Stimulated activated naive CD4-positive, alpha-beta T cell (primary cell): ENCODE data around the gene FRMPD2.
"Not testable (repeated sequence)": the region's sequence is repeated elsewhere in the genome, so short reads cannot be mapped to it uniquely, and the experiment has no call there.

Experiments
- DNase-seq, 6 experiments: peaks; one replicate each; lab custom pipeline; 2025; lab: John Stamatoyannopoulos, UW

Gene FRMPD2

GRCh38 chr10:48233559-48234005 is 40.9 kb downstream of the FRMPD2 start:
- DNase-seq = no peak

DNA sequence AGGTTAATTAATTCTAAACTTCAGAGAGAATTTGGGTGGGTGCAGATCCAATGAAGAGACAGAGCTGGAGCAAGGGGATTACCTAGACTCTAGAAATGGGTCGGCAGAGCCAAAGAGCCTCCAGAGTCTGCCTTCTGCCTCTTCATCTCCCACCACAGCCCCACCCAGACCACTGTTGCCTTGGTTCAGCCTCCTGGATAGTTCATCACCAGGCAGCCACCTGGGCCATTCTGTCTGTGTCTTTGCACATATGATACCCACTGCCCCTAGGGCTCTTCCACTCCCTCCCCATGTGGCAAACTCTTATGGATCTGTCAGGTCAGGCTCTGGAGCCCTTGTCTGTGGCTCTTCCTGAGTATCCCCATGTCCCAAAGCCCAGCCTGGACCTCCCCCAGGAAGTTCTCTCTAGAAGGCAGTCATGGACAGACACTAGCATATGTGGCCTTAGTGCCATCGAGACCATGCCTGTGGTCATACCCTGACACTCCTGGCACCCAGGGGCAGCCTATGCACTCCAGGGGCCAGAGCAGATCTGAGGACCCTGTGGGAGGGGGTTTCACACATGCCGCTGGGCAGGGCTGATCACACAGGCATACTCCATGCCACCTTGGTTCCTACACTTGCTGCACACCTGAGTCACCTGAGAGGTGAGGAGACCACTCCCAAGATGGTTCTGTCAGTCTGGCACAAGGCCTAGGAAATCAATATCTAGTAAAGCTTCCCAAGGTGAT is 41.6 kb downstream of the FRMPD2 start:
- no peak for DNase-seq

DNA sequence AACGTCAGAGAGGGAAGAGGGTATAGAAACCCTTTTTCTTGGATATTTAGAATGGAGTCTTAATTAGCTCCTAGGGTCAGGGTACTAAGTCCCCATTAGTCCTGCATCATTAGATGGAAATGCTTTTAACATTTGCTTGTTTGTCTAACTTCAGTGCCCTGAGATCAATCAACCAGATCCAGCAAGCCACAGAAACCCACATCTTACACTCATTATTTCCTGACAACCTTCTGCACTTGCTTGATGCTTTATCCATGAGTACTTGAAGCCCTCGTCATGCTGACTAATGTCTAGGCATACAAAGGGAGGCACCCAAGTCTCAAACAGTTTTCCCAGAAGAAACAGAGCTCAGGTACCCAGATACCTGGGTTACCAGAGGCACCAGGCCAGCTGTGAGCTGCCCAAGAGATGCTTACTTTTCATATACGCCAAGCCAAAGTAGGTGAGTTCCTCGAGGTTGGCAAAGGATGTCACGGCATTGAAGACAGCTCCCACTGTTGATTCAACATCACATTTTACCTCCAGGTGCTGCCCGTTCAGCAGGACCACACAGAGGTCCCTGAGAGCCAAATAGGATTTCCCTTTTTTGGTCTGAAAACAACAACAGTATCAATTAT is 42.7 kb downstream of the FRMPD2 start:
- DNase-seq = no peak

- DNase-seq = no peak
These were observed 43.3 kb downstream of the FRMPD2 start for GRCh38 chr10:48231178-48231577.

DNA sequence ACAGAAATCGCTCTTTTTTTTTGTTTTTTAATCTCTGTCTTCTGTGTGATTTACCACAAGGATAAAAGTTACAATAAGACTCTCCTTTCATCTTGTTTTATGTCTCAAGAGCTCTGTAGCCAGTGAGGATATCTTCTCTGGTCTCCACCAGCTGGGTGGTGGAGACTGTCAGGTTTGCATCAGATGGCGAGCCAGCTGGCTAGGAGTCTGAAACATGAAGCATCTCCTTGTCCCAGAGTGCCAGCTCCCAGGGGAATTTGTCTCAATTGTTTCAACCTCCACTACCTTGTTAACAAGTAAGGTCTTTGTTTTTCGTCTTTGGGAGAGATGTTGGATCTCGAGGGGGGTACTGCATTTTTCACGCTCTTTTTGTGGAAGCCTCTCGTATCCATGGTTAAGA is 47.3 kb downstream of the FRMPD2 start:
- DNase-seq = no peak

DNA sequence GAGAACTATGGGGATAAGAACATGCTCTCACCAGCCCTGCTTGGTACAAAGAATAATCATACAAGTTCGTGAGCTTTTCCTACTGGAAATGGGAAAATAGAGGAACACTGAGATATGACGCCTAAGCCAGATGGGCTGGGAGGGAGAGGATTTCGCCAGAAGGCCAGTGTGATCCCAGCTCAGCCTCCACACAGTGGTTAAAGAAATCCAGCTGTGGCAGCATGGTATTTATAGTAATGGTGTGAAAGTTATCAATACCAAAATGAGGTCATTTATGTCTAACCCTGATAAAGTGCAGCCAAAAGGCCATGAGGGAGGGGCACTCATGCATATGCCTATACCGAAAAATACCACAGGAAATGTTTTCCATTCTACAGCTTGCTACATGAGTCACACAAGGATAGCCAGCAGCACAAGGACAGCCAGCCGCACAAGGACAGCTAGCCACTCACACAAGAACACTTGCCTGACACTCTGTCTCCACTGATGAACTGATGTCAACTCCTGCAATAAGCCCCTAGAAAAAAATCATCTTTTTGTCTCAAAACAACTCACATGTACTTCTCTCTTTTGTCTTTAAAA is 49.4 kb downstream of the FRMPD2 start:
- DNase-seq = no peak

- DNase-seq = no peak
These were observed 50.2 kb downstream of the FRMPD2 start for GRCh38 chr10:48224296-48224695.

DNA sequence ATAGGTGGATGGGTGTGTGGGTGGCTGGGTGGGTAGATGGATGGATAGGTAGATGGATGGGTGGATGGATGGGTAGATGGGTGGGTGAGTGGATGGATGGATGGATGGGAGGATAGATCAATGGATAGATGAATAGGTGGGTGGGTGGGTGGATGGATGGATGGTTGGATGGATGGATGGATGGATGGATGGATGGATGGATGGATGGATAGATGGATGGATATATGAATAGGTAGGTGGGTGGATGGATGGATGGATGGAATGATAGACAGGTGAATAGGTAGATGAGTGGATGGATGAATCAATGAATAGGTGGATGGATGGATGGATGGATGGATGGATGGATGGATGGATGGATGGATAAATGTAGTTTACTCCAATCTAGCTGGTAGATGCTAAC is 52.7 kb downstream of the FRMPD2 start:
- DNase-seq = no peak

DNA sequence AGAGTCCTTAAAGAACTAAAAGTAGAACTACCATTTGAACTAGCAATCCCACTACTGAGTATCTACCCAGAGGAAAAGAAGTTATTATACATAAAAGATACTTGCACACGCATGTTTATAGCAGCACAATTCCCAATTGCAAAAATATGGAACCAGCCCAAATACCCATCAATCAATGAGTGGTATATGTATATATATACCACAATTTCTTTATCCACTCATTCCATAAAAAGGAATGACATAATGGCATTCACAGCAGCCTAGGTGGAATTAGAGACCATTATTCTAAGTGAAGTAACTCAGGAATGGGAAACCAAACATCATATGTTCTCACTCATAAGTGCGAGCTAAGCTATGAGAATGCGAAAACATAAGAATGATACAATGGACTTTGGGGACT is 53.5 kb downstream of the FRMPD2 start:
- DNase-seq = not testable (repeated sequence)

DNA sequence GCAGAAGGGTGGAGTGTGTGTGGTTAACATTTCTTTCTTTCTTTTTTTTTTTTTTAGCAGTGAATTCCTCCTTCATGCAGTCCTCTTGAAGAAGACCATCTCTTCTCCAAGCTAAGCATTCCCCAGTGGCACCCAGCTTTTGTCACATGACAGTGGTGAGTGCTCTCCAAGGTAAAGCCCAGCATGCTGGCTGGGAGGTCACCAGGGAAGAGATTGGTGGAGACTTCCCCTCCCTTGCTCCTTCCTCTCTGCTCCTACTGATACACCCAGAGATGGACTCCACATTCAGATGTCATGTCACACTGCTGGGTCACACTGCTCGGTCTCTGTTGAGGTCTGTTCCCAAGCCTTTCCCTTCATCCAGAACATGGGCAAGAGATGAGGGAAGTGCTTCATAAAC is 55.3 kb downstream of the FRMPD2 start:
- DNase-seq = no peak

- no peak for DNase-seq
These were observed 57.8 kb downstream of the FRMPD2 start for GRCh38 chr10:48216744-48217143.

DNA sequence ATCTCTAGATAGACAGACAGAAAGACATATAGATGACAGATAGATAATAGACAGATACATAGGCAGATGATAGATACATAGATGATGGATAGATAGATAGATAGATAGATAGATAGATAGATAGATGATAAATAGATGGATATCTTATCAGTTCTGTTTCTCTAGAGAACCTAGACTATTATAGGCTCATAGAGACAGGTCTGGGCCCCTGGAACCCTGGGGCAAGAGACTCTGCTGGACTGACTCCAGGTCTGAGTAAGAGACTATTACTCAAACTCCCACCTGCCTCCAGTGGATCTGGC is 58.3 kb downstream of the FRMPD2 start:
- DNase-seq = no peak

DNA sequence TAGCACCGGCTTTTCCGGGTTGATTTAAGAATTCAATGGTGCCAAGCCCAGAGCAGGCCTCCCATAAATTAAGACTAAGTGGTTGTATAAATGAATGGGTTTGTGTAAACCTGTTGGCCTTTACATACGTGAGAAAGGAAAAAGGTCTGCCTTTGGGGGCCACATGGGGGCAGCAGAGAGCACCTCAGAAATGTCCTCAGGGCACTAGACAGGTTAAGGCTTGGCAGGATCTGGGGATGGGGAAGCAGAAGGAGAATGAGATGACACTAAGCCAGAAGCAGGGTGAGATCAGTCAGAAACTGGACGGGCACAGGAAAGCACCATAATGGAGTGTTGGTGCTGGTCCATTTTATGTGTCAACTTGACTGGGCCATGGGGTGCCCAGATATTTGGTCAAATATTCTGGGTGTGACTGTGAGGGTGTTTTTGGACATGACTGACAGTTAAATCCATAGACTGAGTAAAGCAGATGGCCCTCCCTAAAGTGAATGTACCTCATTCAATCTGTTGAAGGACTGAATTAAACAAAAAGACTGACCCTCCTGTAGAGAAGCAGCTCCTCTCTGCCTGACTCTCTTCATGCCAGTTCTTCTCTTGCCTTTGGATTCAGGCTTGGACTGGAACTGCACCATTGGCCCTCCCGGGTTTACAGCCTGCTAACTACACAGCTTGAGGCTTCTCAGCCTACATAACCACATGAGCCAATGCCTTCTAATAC is 58.9 kb downstream of the FRMPD2 start:
- DNase-seq = no peak

GRCh38 chr10:48214716-48215485 is 59.6 kb downstream of the FRMPD2 start:
- DNase-seq = no peak

DNA sequence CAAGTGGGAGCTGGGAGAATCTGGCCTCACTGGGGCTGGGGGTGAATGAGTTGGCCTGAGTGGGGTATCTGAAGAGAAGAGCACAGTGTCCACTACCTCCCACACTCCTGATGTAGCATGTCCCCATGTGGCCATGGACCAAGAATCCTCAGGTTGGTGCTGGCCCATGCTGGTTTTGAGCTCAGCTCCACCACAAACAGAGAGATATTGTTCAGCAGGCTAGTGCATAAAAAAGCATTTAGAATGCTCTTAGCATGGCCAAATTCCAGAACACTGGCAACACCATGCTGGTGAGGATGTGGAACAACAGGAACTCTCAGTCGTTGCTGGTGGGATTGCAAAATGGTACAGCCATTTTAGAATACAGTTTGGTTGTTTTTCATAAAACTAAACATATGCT is 61.4 kb downstream of the FRMPD2 start:
- no peak for DNase-seq

DNA sequence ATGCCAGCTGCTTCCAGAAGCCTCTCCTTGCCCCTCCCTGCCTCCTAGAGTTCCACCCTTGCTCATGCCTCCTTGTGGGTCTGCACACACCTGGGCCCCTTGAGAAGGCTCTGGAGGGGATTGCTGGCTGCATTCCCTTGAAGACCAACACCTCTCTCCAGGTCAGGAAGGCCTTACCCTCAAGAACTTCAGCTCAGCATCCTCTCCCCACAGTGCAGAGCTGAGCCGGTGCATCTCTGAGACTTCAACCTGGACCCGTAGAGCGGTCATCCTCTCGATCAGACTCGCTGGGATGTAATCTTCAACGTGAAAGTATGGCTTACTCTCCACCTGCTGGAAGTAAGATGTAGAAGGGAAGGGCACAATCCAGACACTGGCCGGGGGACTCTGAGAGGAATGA is 62.7 kb downstream of the FRMPD2 start:
- no peak for DNase-seq

GRCh38 chr10:48210966-48211365 is 63.5 kb downstream of the FRMPD2 start:
- DNase-seq = no peak

- no peak for DNase-seq
These were observed 64.1 kb downstream of the FRMPD2 start for GRCh38 chr10:48210391-48210790.

DNA sequence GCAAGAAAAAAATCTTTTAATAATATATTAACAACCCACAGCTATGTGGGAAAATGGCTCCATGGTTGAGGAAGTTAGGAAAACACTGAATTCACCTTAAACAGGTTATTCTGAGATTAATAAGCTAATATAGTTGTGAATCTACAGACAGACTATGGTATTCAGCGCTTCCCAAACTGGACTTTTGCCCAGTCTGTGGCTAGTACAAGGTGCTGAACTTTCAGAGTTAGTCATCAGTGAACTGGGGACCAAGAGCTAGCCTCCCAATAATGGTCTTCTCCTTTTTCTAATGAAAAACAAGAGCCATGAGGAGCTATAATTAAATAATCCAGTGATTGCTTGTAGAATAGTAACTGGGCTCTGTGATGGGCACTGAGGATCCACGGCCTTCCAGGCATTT is 65.3 kb downstream of the FRMPD2 start:
- no peak for DNase-seq

- DNase-seq = no peak
These were observed 66.6 kb downstream of the FRMPD2 start for GRCh38 chr10:48207853-48208252.

GRCh38 chr10:48206482-48207250 is 67.8 kb downstream of the FRMPD2 start:
- DNase-seq = no peak

DNA sequence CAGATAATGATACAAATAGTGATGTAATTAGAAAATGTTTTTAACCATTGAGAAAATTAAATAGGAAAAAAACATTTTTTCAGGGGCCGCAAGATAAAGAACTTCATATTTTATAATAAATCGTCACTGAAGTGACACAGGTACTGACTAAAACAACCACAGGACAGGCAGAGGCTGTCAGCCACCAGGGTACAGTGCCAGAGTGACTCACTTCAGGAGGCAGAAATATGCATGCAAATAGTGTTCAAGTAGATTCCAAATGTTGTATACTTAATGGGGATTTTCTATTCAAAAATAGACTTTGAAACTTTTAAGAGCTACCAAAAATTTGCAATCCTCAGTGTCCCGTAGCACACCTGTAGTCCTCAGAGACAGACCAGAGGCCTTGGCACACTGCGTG is 68.6 kb downstream of the FRMPD2 start:
- no peak for DNase-seq
